NCI-H2227 (cell line): ENCODE data around the gene SLC66A3.
A peak's percentile ranks its signal among the peaks of the same experiment; 100 is the strongest.

ENCODE experiments used
- DNase-seq: peaks from one replicate; lab custom pipeline; 2025; ENCODE audit not compliant: unreplicated experiment; lab: John Stamatoyannopoulos, UW

Gene SLC66A3

GRCh38 chr2:11134349-11134748, 20.9 kb upstream of the SLC66A3 start:
- DNase-seq, result no peak

DNA sequence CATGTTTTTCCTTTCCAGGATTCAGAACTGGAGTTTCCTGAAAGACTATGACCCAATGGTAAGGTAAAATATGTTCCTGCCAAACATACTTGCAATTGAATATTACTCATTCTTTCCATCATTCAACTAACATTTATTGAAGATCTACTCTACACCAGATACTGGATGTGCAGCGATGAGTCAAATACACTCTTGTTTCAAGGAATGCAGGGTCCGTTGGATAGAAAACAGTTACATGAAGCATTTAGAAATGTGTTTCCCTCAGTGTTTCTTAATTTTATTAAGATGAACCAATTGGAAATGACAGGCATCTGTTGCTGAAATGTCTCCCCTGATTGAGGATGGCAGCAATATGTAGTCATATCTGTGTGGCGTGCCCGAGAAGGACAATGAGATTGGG, 14.8 kb upstream of the SLC66A3 start:
- DNase-seq, result no peak

- DNase-seq, result no peak
Observed at GRCh38 chr2:11141319-11141718, 13.9 kb upstream of the SLC66A3 start.

GRCh38 chr2:11142330-11142729, 12.9 kb upstream of the SLC66A3 start:
- no peak for DNase-seq

DNA sequence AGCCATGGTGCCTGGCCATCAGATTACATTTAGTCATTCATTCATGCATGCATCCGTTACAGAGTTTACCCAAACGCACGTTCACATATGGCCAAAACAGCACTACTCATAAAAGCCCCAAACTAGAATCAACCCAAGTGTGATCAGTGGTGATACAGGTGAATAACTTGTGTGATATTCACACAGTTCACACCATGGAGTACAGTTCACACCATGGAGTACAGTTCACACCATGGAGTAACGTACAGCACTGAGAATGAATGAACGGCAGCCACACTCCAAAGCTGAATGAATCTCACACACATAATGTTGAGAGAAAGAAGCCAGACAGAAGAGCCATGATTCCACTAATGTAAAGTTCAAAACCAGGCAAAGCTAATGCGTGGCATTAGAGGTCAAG, 12.3 kb upstream of the SLC66A3 start:
- no peak for DNase-seq

- no peak for DNase-seq
Observed at GRCh38 chr2:11144077-11144737, 11.1 kb upstream of the SLC66A3 start.

GRCh38 chr2:11144738-11145079, 10.6 kb upstream of the SLC66A3 start:
- no peak for DNase-seq

GRCh38 chr2:11145350-11145749, 9.9 kb upstream of the SLC66A3 start:
- DNase-seq, result no peak

- DNase-seq, result no peak
Observed at GRCh38 chr2:11146076-11146475, 9.2 kb upstream of the SLC66A3 start.

DNA sequence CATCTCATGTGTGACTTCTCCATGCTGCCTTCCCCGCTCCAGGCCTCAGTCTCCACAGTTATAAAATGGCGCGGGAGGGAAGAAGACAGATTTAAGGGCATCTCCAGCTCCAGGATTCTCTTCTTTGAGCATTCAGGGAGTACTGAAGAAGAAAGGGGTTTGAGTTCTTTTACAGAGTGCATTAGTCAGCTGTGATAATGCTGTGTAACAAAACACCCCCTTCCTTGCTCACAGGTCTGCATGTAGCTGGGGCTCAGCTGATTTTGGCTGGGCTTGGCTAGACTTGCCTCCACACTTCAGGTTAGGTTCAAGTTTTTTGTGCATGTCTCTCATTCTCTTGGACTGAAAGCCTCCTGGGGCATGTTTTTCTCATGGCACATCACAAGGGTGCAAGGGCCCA, 8.0 kb upstream of the SLC66A3 start:
- no peak for DNase-seq

GRCh38 chr2:11152591-11152990, 2.7 kb upstream of the SLC66A3 start:
- DNase-seq, result no peak

GRCh38 chr2:11154016-11154922, 998 bp upstream of the SLC66A3 start:
- DNase-seq, result no peak

GRCh38 chr2:11154923-11155380, 315 bp upstream of the SLC66A3 start:
- peak; percentile 97 for DNase-seq

- no peak for DNase-seq
Observed at GRCh38 chr2:11156396-11157075, 1.3 kb downstream of the SLC66A3 start.

DNA sequence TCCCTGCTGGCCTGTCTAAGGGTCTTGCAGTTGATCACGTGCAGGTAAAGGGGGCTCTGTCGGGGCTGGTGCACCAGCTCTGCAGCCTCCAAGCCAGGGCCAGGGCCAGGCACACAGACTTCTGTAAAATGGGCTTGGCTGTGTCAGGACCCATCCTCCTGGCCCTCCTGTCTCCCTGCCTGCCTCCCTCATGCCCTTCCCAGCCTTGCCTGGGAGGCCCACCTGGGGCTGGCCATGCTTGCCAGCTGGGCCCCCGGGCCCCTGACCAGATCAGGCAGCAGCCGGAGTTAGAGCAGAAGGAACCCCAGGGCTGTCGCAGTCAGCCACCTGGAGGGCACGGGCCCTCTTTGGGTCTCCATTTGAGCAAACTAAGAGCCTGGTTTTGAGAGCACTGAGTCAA, 2.0 kb downstream of the SLC66A3 start:
- DNase-seq, result no peak

- no peak for DNase-seq
Observed at GRCh38 chr2:11157731-11158130, 2.5 kb downstream of the SLC66A3 start.

DNA sequence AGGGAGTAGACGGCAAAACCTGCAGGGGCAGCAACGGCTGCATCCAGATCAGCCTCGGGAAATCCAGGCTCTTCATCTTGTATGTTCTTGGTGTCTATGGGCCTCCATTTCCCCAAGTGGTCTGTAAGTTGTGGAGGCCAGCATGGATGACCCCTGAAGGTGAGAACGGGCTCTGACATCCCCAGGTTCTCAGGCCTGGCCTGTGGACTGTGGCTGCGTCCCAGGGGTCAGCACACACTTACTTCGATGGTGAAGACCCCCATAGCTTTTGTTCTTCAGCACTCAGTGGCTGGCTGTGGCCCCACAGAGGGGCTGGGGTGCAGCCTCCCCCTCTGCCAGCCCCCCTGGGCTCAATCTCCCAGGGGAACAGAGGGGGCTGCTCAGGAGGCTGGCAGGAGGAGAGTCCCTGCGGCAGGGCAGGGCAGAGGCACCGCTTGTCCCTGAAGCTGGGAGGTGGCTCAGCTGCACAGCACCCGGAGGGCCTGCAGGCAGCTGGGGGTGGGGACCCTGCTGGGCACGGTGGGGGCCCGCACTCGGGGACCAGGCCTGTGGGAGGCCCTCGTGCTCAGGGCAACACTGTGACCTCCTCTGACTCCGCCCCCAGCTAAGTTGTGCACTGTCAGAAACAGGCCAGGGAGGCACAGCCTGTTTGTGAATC, 3.8 kb downstream of the SLC66A3 start:
- no peak for DNase-seq

DNA sequence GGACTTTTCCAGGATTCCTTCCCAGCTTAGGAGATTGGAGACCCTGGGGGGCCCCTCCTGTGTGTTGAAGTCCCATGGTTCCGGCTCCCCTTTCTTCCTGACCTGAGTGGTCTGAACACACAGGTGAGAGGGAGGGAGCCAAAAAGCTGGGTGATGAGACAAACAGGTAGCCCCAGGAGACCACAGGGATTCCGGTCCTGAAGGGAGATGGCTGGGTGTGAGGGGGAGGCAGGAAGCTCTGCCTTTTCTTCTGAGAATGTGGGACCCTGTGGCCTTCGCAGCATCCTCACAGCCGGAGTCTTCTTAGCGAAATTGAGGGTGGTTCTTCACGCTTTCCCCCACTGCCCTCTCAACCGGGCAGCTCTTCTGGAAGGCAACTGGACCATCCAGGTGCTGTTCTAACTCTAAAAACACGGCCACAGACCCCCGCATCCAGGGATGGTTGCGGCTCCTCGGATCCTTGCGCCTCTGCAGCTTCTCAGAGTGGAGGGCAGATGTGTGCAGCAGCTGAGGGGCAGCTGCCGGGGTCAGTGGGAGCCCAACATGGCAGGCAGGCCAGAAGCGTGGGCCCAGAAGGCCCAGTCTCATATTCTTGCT, 4.4 kb downstream of the SLC66A3 start:
- DNase-seq, result no peak

DNA sequence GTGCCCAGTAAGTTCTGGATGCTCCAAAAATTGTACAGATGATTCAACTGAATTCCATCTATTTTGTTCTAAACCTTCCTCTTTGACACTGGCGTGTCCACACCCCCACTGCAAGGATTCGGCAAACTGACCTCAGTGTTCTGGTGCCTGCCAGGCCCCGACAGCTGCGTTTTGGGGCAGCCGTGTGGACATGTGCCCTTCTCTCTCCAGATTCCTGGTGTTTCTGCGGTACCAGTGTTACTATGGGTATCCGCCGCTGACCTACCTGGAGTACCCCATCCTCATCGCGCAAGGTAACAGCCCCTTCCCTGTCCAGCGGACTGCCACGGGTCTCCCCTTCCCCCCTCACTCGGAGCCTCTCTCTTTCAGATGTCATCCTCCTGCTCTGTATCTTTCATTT, 5.0 kb downstream of the SLC66A3 start:
- DNase-seq, result no peak

DNA sequence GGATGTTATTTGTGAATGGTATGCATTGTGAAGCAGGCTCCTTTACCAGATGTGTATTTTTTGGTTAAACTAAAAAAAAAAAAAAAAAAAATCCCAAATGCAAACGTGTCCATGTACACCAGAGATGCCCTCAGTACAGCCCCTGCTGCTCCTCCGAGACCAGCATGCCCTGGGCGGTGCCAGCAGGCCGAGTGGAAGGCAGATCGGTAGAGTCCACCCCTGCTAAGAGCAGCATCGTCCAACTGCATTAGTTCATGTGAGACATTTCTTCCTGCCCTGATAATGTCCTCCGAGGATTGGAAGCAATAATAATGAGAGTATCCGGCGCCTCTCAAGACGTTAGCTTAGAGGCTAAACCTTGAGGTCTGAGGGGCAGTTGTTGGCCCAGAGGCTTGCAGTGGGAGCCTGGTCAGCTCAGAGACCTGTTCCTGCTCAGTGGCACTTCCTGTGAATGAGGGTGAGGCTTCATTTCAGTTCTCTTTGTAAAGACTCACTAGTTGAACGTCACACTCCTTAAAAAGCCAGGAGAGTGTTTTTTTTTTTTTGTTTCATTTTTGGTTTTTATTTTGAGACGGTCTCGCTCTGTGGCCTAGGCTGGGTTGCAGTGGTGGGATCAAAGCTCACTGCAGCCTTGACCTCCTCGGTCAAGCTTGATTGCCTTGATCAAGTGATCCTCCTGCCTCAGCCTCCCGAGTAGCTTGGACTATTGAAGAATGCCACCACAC, 5.6 kb downstream of the SLC66A3 start:
- no peak for DNase-seq
